ENCODE data around the gene NPW.
"Not testable (repeated sequence)": the region's sequence is repeated elsewhere in the genome, so short reads cannot be mapped to it uniquely, and the experiment has no call there.

Gene NPW

DNA sequence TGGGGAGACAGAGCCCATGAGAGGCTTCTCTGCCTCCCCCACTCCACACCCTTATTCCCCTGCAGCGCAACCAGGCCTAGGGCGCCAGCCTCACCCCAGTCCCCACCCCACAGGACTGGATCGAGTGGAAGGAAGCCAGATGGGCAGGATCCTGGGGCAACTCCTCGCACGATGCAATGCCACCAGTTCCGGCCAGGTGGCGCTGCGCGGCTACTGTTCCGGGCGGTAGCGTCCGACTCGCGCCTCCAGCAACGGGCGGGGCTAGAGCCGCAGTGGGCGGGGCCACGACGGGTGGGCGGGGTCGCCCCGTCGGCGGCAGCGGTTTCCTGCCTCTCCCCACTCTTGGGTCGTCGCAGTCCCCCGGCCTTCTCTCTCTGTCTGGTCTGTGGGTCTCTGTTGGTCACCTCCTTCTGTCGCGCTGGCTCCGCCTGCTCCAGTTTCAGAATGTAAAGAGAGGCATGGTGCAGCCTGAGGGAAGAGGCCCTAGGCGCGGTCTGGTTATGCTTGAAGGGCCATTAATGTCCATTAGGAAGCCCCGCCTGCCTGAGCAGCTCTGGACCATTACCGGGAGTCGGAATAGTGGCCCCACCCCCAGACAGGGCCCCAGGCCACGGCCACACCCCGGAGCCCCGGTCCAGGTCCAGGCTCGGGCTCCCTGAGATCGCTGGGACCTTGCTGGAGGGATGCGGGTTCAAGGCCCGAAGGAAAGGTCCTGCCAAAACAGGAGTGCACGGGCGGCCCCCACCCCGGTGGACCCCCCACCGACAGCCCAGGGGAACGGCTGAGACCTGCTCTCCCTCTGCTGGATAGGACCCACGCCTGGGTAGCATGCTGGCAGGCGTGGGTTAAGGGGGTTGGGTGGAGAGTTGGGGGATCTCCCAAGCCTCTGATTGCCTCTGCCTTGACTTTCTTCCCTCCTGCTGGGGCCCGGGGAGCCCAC lies 3.8 kb downstream of the NPW start:
- DNase-seq = peak; percentile 53

DNA sequence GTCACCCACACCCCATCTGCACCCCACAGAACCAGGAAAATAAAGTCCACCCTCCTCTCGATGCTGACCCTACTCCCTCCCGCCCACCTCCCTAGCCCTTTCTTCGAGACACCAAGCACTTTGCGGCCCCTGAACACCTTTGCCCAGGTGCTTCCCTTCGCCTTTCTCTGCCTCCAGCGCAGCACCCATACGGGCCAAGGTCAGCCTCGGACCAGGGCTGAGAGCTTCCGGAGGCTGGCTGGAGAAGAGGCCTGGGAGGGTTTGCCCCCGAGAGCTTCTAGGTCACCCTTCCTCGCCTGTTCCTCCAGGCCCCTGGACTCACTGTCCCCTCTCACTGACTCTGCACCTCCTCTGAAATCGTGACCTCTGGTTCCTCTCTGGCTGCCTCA lies 4.4 kb downstream of the NPW start:
- no peak for DNase-seq

GRCh38 chr16:2025251-2025650 lies 5.7 kb downstream of the NPW start:
- DNase-seq = no peak

DNA sequence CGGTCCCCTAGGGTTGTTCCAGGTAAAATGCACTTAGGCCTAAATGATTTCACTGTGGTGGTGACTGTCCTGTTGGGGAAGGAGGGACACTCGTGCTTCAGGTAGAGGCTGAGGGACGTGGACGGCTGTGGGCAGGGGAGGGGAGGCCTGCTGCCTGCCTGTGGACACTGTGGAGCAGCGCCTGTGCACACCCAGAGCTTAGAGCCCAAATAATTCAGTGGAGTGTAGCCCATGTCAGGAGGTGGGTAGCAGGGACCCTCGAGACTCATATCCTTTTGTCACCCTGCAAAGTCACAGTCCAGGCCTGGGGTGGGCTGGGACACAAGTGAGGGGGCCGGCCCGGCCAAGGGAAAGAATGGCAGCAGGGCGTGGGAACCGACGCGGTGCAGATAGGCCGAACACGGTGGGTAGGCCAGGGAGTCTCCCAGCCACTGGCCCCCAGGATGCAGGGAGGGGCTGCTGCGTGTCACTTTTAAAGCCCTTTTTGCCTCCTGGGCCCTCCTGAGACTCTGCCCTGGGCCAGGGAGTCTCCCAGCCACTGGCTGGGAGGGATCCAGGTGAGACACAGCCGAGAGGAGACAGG lies 6.4 kb downstream of the NPW start:
- no peak for DNase-seq

GRCh38 chr16:2026461-2027023 lies 7.0 kb downstream of the NPW start, which contains the start of gene NHERF2:
NHERF2 (plus strand) TSS chr16:2026902; CDS start chr16:2027006, 104 bp downstream.
- no peak for DNase-seq

- no peak for DNase-seq
These were observed 7.7 kb downstream of the NPW start for GRCh38 chr16:2027024-2028010.

DNA sequence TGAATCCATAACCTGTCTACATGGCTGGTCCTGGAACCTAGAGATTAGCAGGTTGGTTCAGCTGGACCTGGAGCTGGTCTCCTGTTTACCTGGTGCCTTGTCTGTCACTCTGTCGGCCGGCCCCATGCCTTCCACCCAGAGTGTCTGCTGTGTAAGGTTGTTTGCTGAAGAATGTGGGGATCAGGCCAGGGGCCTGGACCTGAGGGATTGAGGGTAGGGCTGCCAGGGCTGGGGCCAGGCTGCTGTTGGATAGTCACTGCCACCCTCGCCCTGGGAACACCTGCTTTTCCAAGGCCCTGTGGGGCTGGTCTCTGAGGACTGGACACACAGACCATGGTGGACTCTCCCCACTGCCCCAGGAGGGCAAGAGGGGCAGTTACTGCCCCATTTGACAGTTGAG lies 8.6 kb downstream of the NPW start:
- no peak for DNase-seq

- no peak for DNase-seq
These were observed 9.1 kb downstream of the NPW start for GRCh38 chr16:2028620-2029220.

DNA sequence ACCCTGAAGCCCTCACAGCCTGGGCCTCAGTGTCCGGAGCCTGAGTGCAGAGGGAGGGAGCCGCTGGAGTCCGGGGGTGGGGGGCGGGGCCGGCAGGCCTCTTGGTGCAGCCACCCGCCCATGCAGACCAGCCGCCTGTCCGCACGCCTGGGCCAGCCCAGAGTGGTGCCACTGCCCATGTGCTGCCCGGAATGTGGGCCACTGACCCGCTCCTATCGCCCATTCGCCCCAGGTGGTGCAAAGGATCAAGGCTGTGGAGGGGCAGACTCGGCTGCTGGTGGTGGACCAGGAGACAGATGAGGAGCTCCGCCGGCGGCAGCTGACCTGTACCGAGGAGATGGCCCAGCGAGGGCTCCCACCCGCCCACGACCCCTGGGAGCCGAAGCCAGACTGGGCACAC lies 9.8 kb downstream of the NPW start:
- no peak for DNase-seq

GRCh38 chr16:2030036-2030435 lies 10.5 kb downstream of the NPW start:
- no peak for DNase-seq

- DNase-seq = no peak
These were observed 11.5 kb downstream of the NPW start for GRCh38 chr16:2031081-2031577.

DNA sequence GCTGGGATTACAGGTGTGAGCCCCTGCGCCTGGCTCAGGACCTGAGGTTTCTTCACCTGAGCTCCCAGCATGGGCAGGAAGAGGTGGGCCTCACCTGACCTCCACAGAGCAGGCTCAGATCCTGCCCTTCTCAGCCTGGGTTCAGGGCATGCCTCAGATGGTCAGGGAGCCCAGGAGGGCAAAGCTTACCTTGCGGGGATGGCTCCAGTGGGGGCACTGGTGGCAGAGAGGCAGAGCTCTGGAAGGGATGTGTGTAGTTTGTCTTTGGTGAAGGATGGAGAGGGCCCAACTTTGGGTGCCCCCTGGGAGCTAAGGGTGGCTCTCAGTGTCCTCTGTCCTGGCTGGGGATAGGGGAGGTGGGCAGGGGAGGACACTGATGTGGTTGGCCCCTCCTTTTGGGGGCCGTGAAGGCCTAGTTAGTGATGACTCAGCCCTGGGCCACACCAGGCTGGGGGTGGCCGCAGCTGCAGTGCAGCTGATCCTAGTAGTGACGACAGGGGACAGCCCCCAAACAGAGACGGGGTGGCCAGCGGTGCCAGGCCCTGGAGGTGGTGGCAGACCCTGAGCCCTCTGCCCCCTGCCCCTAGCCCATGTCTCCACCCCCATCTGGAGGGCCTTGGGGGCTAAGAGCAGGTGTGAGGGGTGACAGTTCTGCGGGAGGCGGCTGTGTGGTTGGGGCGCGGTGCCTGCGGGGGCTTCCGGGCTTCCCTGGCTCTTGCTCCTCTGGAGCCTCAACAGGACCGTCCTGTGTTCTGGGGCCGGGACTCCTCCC lies 12.9 kb downstream of the NPW start:
- no peak for DNase-seq

GRCh38 chr16:2033057-2033908 lies 13.7 kb downstream of the NPW start:
- DNase-seq = no peak

DNA sequence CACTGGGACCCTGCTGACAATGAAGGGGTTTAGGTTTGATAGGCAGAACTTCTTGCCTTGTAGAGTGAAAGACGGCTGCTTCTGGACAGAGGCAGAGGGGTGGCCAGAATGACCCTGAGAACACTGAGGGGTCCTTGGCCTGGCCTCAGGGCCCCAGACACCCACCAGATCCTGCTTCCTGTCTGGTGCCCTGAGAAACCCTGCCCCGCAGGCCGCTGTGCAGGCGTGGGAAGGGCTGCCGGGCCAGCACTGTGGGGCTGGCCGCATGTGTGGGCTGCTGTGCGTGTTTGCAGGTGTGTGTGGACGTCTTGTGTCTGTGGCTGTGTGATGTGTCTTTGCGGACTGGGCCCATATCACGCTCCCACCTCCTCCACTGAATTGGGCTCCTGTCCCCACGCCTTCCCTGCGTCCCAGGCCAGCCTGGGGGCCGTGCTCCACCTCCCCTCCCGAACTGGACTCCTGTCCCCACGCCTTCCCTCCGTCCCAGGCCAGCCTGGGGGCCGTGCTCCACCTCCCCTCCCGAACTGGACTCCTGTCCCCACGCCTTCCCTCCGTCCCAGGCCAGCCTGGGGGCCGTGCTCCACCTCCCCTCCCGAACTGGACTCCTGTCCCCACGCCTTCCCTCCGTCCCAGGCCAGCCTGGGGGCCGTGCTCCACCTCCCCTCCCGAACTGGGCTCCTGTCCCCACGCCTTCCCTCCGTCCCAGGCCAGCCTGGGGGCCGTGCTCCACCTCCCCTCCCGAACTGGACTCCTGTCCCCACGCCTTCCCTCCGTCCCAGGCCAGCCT lies 14.5 kb downstream of the NPW start:
- not testable (repeated sequence) for DNase-seq

- DNase-seq = no peak
These were observed 15.3 kb downstream of the NPW start for GRCh38 chr16:2034696-2035430.

GRCh38 chr16:2035431-2036199 lies 16.0 kb downstream of the NPW start:
- DNase-seq = peak; percentile 25

- no peak for DNase-seq
These were observed 16.8 kb downstream of the NPW start for GRCh38 chr16:2036200-2036966.

Measured in NCI-H1105 (cell line).